Measurements from ENCODE around the gene ANP32A. TPM values are rescaled to one million over a fixed set of nuclear protein-coding genes. Genes with fewer than 3 reads are reported as not detected.
A peak's percentile ranks its signal among the peaks of the same experiment; 100 is the strongest.

The ANP32A gene
- total and polyA plus RNA-seq, 9 of the 15 experiments (the other 6 are each of a cell fraction or from before 2014, with no cell fraction given): 13.2 to 656 (median 210) TPM

GRCh38 chr15:68846851-68847439, 26.2 kb upstream of the ANP32A start:
- Histone ChIP-seq H3K79me2 (ENCODE audit: control insufficient read depth, insufficient read depth, low read length) (no peaks in the 10 kb centered on the region), H3K36me3 (ENCODE audit: control insufficient read depth, insufficient read depth, low read length) (no peaks in the 10 kb centered on the region), H4K20me1 (replicated peaks; ENCODE audit: control insufficient read depth, insufficient read depth, low read length) (no peaks in the 10 kb centered on the region), H3K27ac (ENCODE audit: extremely low read depth, low read depth, low read length) (no peak overlapping the region), H3K9ac (ENCODE audit: insufficient read depth in 1 of 2, low read depth in 2 of 2, low read length in 2 of 2) (no peak overlapping the region), H3K4me1 (replicated peaks in 1 of 2; ENCODE audit: control insufficient read depth in 2 of 2, insufficient read depth in 2 of 2, low read length in 2 of 2) (peaks cover 0 to 6% of the 10 kb centered on the region in 2 experiments; a peak in 1 of 5 replicates), H3K9me3 (replicated peaks; ENCODE audit: control insufficient read depth, insufficient read depth, low read depth, low read length) (no peaks in the 10 kb centered on the region), H3K4me2 (ENCODE audit: insufficient read depth, low read length) (no peak overlapping the region), H3K4me3 (no peak overlapping the region), H3K27me3 (ENCODE audit: control insufficient read depth in 2 of 2, insufficient read depth in 2 of 2, low read length in 2 of 2) (peaks cover 17 to 26% of the 10 kb centered on the region in 2 experiments; a peak in 4 of 5 replicates), H2AFZ (ENCODE audit: low read depth, low read length) (no peak overlapping the region), H3K9me1 (ENCODE audit: control insufficient read depth, insufficient read depth, low read length) (no peaks in the 10 kb centered on the region)
- no TSS peak for BruUV-seq (replicated peaks)
- in situ Hi-C loops (cut with MboI) (no loop called here), intact Hi-C loops (cut with micrococcal nuclease) (no loop called here)
- FAIRE-seq (no peak), DNase-seq (ENCODE audit: extremely low read depth in 1 of 4, low spot score in 3 of 4) (no peak), ATAC-seq (no peak)
- POLR2A ChIA-PET: interaction anchor here (1.7 kb wide), 1 partner anchor 18 kb away, joined by 5 read pairs; no protein-coding TSS in a partner anchor
- WGBS (ENCODE audit: insufficient coverage, low coverage, missing lambda C conversion rate): 0% methylated on average over 3 of the region's 3 CpGs
- CTCF ChIA-PET (ENCODE audit: low intra/inter-chr PET ratio): no interaction called here
- TF ChIP-seq ZNF277 (CRISPR knock-in tag; IDR thresholded peaks at IDR 0.05; ENCODE audit: borderline replicate concordance) (no peak), ZBTB2 (IDR thresholded peaks at IDR 0.05) (no peak), RREB1 (CRISPR knock-in tag; IDR thresholded peaks at IDR 0.05) (no peak), CEBPG (CRISPR knock-in tag; IDR thresholded peaks at IDR 0.05) (no peak), CEBPG (tag; conservative IDR thresholded peaks at IDR 0.05 in 1 of 2, IDR thresholded peaks at IDR 0.05 in 1 of 2) (0 out of 4 replicates have a peak, but pooled peaks of 1 of the 2 experiments have one; percentile 12), BMI1 (IDR thresholded peaks at IDR 0.05; ENCODE audit: low read length) (peak; percentile 80; the same call in 1 of the 2 replicates), SFPQ (IDR thresholded peaks at IDR 0.05; ENCODE audit: low read depth, low read length) (no peak), TFAM (CRISPR knock-in tag; conservative IDR thresholded peaks at IDR 0.05) (no peak), CBX8 (IDR thresholded peaks at IDR 0.05; ENCODE audit: borderline replicate concordance, extremely low read depth, low read depth, low read length, poor library complexity, severe bottlenecking) (peak; percentile 100)

Measured in K562 (cell line).